IMR-90 (cell line): Measurements from ENCODE around the gene NSUN4. TPM values are rescaled to one million over a fixed set of nuclear protein-coding genes. Genes with fewer than 3 reads are reported as not detected.
"Not testable (repeated sequence)": the region's sequence is repeated elsewhere in the genome, so short reads cannot be mapped to it uniquely, and the experiment has no call there.

Experiments
- ATAC-seq: fragments of 200-7000 bp; cut with Tn5 transposase; 2 replicates; pipeline ENCODE4 v1.9.1; 2020; ENCODE audit warnings: low read depth, mild to moderate bottlenecking, moderate library complexity
- BruUV-seq: library from RNA; stranded (reverse); fragments of 400-500 nt; replicated peaks from 2 replicates; lab custom pipeline; 2021; lab: Mats Ljungman, UMichigan
- CTCF ChIA-PET: fragments of 300-600 bp; formaldehyde crosslinking; extraction: SDS; loops from one replicate; lab custom pipeline; 2021; ENCODE audit warnings: antibody characterized with exemption; lab: Yijun Ruan, JAX
- POLR2A ChIA-PET: fragments of 300-600 bp; sonication (Branson Sonifier 250); formaldehyde crosslinking; loops from one replicate; lab custom pipeline; 2022; ENCODE audit warnings: antibody characterized with exemption; ENCODE audit not compliant: unreplicated experiment; lab: Charles Lee
- DNase-seq: peaks from one replicate; pipeline ENCODE4 v3.0.0; 2013
- H2AFZ ChIP-seq: replicated peaks from 2 replicates; pipeline ENCODE3; 2013; ENCODE audit warnings: low read length, mild to moderate bottlenecking; ENCODE audit not compliant: poor library complexity
- H2AK5ac ChIP-seq: 2 replicates; pipeline ENCODE4 v1.6.1; 2013; ENCODE audit warnings: low read depth, low read length, inconsistent platforms
- H2AK9ac ChIP-seq: replicated peaks from 2 replicates; pipeline ENCODE3; 2013; ENCODE audit warnings: mild to moderate bottlenecking, low read depth, low read length, moderate library complexity; ENCODE audit not compliant: poor library complexity
- H2BK120ac ChIP-seq: 2 replicates; pipeline ENCODE4 v1.6.1; 2013; ENCODE audit warnings: low read depth, low read length, inconsistent platforms
- H2BK15ac ChIP-seq: 3 replicates; pipeline ENCODE4 v1.6.1; 2013; ENCODE audit warnings: low read depth, low read length, inconsistent platforms
- H2BK20ac ChIP-seq: 2 replicates; pipeline ENCODE4 v1.6.1; 2013; ENCODE audit warnings: low read depth, mild to moderate bottlenecking, inconsistent platforms, low read length, moderate library complexity
- H2BK5ac ChIP-seq: 2 replicates; pipeline ENCODE4 v1.6.1; 2013; ENCODE audit warnings: mild to moderate bottlenecking, low read depth, low read length, inconsistent platforms; ENCODE audit not compliant: poor library complexity, severe bottlenecking
- H3K14ac ChIP-seq: replicated peaks from 2 replicates; pipeline ENCODE4 v1.6.1; 2013; ENCODE audit warnings: low read depth, low read length, inconsistent platforms
- H3K18ac ChIP-seq: 2 replicates; pipeline ENCODE4 v1.6.1; 2013; ENCODE audit warnings: low read depth, low read length, control low read depth
- H3K23ac ChIP-seq: 2 replicates; pipeline ENCODE4 v1.6.1; 2013; ENCODE audit warnings: low read depth, low read length, inconsistent platforms
- H3K27ac ChIP-seq: 2 replicates; pipeline ENCODE4 v1.5.1; 2013; ENCODE audit warnings: mild to moderate bottlenecking, control low read depth, low read length; ENCODE audit not compliant: insufficient read depth
- H3K27me3 ChIP-seq: 2 replicates; pipeline ENCODE4 v1.6.1; 2013; ENCODE audit warnings: low read length; ENCODE audit not compliant: control insufficient read depth, insufficient read depth
- H3K36me3 ChIP-seq: 2 replicates; pipeline ENCODE4 v1.6.1; 2013; ENCODE audit warnings: low read length, mixed read lengths; ENCODE audit not compliant: control insufficient read depth, insufficient read depth
- H3K4ac ChIP-seq: 2 replicates; pipeline ENCODE4 v1.6.1; 2013; ENCODE audit warnings: low read depth, low read length, inconsistent platforms
- H3K4me1 ChIP-seq: 2 replicates; pipeline ENCODE4 v1.6.1; 2013; ENCODE audit warnings: low read length, mixed read lengths; ENCODE audit not compliant: control insufficient read depth, insufficient read depth
- H3K4me2 ChIP-seq: 2 replicates; pipeline ENCODE4 v1.6.1; 2013; ENCODE audit warnings: low read depth, mild to moderate bottlenecking, control low read depth, low read length, moderate library complexity
- H3K4me3 ChIP-seq: 2 replicates; pipeline ENCODE4 v1.5.1; 2013; ENCODE audit warnings: low read depth, mild to moderate bottlenecking, control low read depth, low read length, moderate library complexity; ENCODE audit not compliant: insufficient read depth
- H3K56ac ChIP-seq: 2 replicates; pipeline ENCODE4 v1.6.1; 2013; ENCODE audit warnings: low read length, inconsistent platforms; ENCODE audit not compliant: insufficient read depth; ENCODE audit errors: extremely low read depth
- H3K79me1 ChIP-seq, 2 experiments: 2 replicates each; pipeline ENCODE4 v1.6.1; 2013; ENCODE audit warnings: low read length in 2 of 2, inconsistent platforms in 1 of 2, low read depth in 1 of 2
- H3K9ac ChIP-seq: 2 replicates; pipeline ENCODE4 v1.6.1; 2013; ENCODE audit warnings: low read depth, low read length, control low read depth
- H3K9me1 ChIP-seq: 2 replicates; pipeline ENCODE4 v1.6.1; 2013; ENCODE audit warnings: low read length, inconsistent platforms; ENCODE audit not compliant: insufficient read depth
- H3K9me3 ChIP-seq: 2 replicates; pipeline ENCODE4 v1.6.1; 2013; ENCODE audit warnings: low read length; ENCODE audit not compliant: control insufficient read depth, insufficient read depth
- H4K20me1 ChIP-seq: 2 replicates; pipeline ENCODE4 v1.6.1; 2013; ENCODE audit warnings: low read length, inconsistent platforms; ENCODE audit not compliant: insufficient read depth
- H4K5ac ChIP-seq: 2 replicates; pipeline ENCODE4 v1.6.1; 2013; ENCODE audit warnings: mild to moderate bottlenecking, low read depth, low read length, control low read depth
- H4K8ac ChIP-seq, 2 experiments: 2 replicates each; pipeline ENCODE4 v1.6.1; 2013; ENCODE audit warnings: low read depth in 2 of 2, low read length in 2 of 2, control low read depth in 1 of 2, inconsistent platforms in 1 of 2
- H4K91ac ChIP-seq: 2 replicates; pipeline ENCODE4 v1.6.1; 2013; ENCODE audit warnings: low read depth, low read length, inconsistent platforms; ENCODE audit not compliant: insufficient read depth
- WGBS, 2 experiments: methylation state at CpG; one replicate each; pipeline versions ENCODE4 v1.1.5 to v1.1.7; 2013; ENCODE audit warnings: missing lambda C conversion rate in 2 of 2; ENCODE audit not compliant: insufficient read length in 1 of 2; ENCODE audit errors: extremely low coverage in 2 of 2; 5-methylcytosine and 5-hydroxymethylcytosine counted together
- dilution Hi-C: fragments of 300-500 bp; cut with HindIII; formaldehyde crosslinking; loops from one replicate; pipeline ENCODE4 v1.14.3; 2018; ENCODE audit warnings: low sequenced_read_pairs; ENCODE audit not compliant: unreplicated experiment
- in situ Hi-C: fragments of 300-500 bp; cut with MboI; formaldehyde crosslinking; loops from 3 replicates; pipeline ENCODE4 v1.14.3; 2019; ENCODE audit warnings: low sequenced_read_pairs, inconsistent platforms, mixed read lengths
- intact Hi-C: fragments of 100-400 bp; cut with micrococcal nuclease; formaldehyde crosslinking; loops from 2 replicates; pipeline ENCODE4 v1.10.0; 2022
- polyA plus RNA-seq, 3 experiments: library from polyadenylated mRNA; depleted of rRNA; stranded (reverse); fragments of >200 nt; gene quantifications; 2 replicates each; pipeline ENCODE4 v1.2.3, GENCODE V29; 2012; ENCODE audit warnings: low replicate concordance in 1 of 3
- total RNA-seq: library from RNA; depleted of rRNA; stranded (reverse); fragments of >200 nt; gene quantifications from 2 replicates; pipeline ENCODE4 v1.2.3, GENCODE V29; 2012

Gene NSUN4
- total and polyA plus RNA-seq, 2 of the 4 experiments (the other 2 are of a cell fraction): 10.9 to 13.0 TPM

GRCh38 chr1:46325285-46326076 lies 15.1 kb upstream of the NSUN4 start:
- H4K20me1 ChIP-seq, H3K14ac ChIP-seq, POLR2A ChIA-PET, H2AFZ ChIP-seq, H3K23ac ChIP-seq, dilution Hi-C loops, H3K56ac ChIP-seq, H3K4me3 ChIP-seq, H2AK5ac ChIP-seq, H3K9me3 ChIP-seq, H4K5ac ChIP-seq, H3K27me3 ChIP-seq, H2BK5ac ChIP-seq, CTCF ChIA-PET, H2BK20ac ChIP-seq, ATAC-seq, H3K79me1 ChIP-seq, H3K18ac ChIP-seq, H2BK120ac ChIP-seq, H4K91ac ChIP-seq, DNase-seq, H3K27ac ChIP-seq, BruUV-seq, H3K9me1 ChIP-seq, H2AK9ac ChIP-seq, H3K9ac ChIP-seq, H3K36me3 ChIP-seq, in situ Hi-C loops, H3K4ac ChIP-seq, H3K4me1 ChIP-seq, H4K8ac ChIP-seq, H3K4me2 ChIP-seq, H2BK15ac ChIP-seq, intact Hi-C loops: not testable (repeated sequence)
- no CpG with 5 or more reads among the region's 11 CpGs for WGBS, 2 experiments

- H3K18ac ChIP-seq, BruUV-seq, H3K4me3 ChIP-seq, H4K5ac ChIP-seq, intact Hi-C loops, H2AFZ ChIP-seq, H2BK120ac ChIP-seq, ATAC-seq, H3K27ac ChIP-seq, H4K91ac ChIP-seq, H3K4me1 ChIP-seq, H2BK15ac ChIP-seq, H2BK5ac ChIP-seq, H3K14ac ChIP-seq, H2AK9ac ChIP-seq, H3K9me1 ChIP-seq, H3K36me3 ChIP-seq, POLR2A ChIA-PET, H3K27me3 ChIP-seq, H2BK20ac ChIP-seq, H3K9me3 ChIP-seq, H3K56ac ChIP-seq, H3K79me1 ChIP-seq, H3K4me2 ChIP-seq, H3K4ac ChIP-seq, H4K8ac ChIP-seq, DNase-seq, H3K23ac ChIP-seq, H3K9ac ChIP-seq, dilution Hi-C loops, in situ Hi-C loops, H4K20me1 ChIP-seq, H2AK5ac ChIP-seq: not testable (repeated sequence)
- WGBS, 2 experiments: no CpG with 5 or more reads among the region's 7 CpGs
- CTCF ChIA-PET: interaction anchor here (1.8 kb wide), 1 partner anchor 12 kb away, joined by 4 read pairs; no protein-coding TSS in a partner anchor
Measured at GRCh38 chr1:46328182-46328581, 12.4 kb upstream of the NSUN4 start.
